Ishikawa (cell line): Measurements from ENCODE around the gene INPP5B.

Source experiments
- CEBPB ChIP-seq: IDR thresholded peaks from 2 replicates; pipeline ENCODE4 v1.6.1; 2012
- CREB1 ChIP-seq: IDR thresholded peaks from 2 replicates; pipeline ENCODE4 v1.6.1; 2012; ENCODE audit warnings: low read depth
- EP300 ChIP-seq: IDR thresholded peaks from 2 replicates; pipeline ENCODE4 v1.6.1; 2012; ENCODE audit warnings: borderline replicate concordance
- MAX ChIP-seq: IDR thresholded peaks from 2 replicates; pipeline ENCODE4 v1.6.1; 2012
- RAD21 ChIP-seq: IDR thresholded peaks from 2 replicates; pipeline ENCODE4 v1.6.1; 2012; ENCODE audit warnings: low read depth
- TCF12 ChIP-seq: IDR thresholded peaks from 2 replicates; pipeline ENCODE4 v1.6.1; 2012; ENCODE audit warnings: low read depth
- YY1 ChIP-seq: IDR thresholded peaks from 2 replicates; pipeline ENCODE4 v1.6.1; 2012; ENCODE audit warnings: low read depth
- TF ChIP-seq, protein P1 (sequence below): IDR thresholded peaks from 2 replicates; pipeline ENCODE4 v1.6.1; 2012
- TF ChIP-seq, protein P2 (sequence below): IDR thresholded peaks from 2 replicates; pipeline ENCODE4 v1.6.1; 2012; ENCODE audit warnings: low read depth, mild to moderate bottlenecking

DNA sequence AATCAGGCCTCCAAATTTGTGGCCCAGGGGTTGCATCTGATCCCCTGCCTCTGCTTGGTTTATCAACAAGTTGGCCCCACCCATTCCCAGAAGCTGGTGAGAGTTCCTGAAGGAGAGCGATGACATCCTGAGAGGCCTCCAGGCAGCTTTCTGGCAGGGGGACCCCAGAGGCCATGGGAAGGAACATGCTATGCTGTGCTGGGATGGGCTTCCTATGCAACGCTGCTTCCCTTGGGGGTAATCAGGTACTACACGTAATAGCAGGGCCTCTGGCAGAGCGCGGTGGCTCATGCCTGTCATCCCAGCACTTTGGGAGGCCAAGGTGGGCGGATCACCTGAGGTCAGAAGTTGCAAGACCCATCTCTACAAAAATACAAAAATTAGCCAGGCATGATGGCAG, 79.1 kb downstream of the INPP5B start:
- TF ChIP-seq YY1 (no peak), CEBPB (no peak), EP300 (no peak), CREB1 (no peak), RAD21 (no peak), MAX (no peak), TCF12 (no peak)
- TF ChIP-seq, protein P1, sequence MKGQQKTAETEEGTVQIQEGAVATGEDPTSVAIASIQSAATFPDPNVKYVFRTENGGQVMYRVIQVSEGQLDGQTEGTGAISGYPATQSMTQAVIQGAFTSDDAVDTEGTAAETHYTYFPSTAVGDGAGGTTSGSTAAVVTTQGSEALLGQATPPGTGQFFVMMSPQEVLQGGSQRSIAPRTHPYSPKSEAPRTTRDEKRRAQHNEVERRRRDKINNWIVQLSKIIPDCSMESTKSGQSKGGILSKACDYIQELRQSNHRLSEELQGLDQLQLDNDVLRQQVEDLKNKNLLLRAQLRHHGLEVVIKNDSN = no peak
- TF ChIP-seq, protein P2, sequence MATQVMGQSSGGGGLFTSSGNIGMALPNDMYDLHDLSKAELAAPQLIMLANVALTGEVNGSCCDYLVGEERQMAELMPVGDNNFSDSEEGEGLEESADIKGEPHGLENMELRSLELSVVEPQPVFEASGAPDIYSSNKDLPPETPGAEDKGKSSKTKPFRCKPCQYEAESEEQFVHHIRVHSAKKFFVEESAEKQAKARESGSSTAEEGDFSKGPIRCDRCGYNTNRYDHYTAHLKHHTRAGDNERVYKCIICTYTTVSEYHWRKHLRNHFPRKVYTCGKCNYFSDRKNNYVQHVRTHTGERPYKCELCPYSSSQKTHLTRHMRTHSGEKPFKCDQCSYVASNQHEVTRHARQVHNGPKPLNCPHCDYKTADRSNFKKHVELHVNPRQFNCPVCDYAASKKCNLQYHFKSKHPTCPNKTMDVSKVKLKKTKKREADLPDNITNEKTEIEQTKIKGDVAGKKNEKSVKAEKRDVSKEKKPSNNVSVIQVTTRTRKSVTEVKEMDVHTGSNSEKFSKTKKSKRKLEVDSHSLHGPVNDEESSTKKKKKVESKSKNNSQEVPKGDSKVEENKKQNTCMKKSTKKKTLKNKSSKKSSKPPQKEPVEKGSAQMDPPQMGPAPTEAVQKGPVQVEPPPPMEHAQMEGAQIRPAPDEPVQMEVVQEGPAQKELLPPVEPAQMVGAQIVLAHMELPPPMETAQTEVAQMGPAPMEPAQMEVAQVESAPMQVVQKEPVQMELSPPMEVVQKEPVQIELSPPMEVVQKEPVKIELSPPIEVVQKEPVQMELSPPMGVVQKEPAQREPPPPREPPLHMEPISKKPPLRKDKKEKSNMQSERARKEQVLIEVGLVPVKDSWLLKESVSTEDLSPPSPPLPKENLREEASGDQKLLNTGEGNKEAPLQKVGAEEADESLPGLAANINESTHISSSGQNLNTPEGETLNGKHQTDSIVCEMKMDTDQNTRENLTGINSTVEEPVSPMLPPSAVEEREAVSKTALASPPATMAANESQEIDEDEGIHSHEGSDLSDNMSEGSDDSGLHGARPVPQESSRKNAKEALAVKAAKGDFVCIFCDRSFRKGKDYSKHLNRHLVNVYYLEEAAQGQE = no peak
